Upper lobe of left lung (tissue), 4 donors: ENCODE measurements around the gene NEDD4L.

Experiments
- CTCF ChIP-seq, 6 experiments: fragments of 450-650 bp in 4 of 6; fragments of 200-600 bp in 2 of 6; sonication (generic) in 2 of 6; IDR thresholded peaks; one replicate each; pipeline ENCODE4 v1.5.1; 2016 to 2019; ENCODE audit warnings: antibody characterized with exemption in 6 of 6
- EP300 ChIP-seq, 4 donors: sonication (generic); formaldehyde crosslinking; IDR thresholded peaks; one replicate each; pipeline ENCODE4 v1.5.1; 2017; ENCODE audit warnings: antibody characterized with exemption in 4 of 4, control low read depth in 2 of 4
- POLR2AphosphoS5 ChIP-seq, 2 donors: sonication (generic); formaldehyde crosslinking; IDR thresholded peaks; one replicate each; pipeline ENCODE4 v1.5.1; 2017; ENCODE audit warnings: antibody characterized with exemption in 2 of 2

- TF ChIP-seq EP300 (IDR thresholded peaks at IDR 0.05) (no peak), POLR2AphosphoS5 (IDR thresholded peaks at IDR 0.05) (no peak), CTCF (IDR thresholded peaks at IDR 0.05) (no peak)
Observed at GRCh38 chr18:58438161-58438957, 394.3 kb downstream of the NEDD4L start.
